Activated gamma-delta T cell (primary cell): Measurements from ENCODE around the gene SRGAP1.
"Not testable (repeated sequence)": the region's sequence is repeated elsewhere in the genome, so short reads cannot be mapped to it uniquely, and the experiment has no call there.

ENCODE experiments used
- DNase-seq: peaks from one replicate; lab custom pipeline; 2025; lab: John Stamatoyannopoulos, UW

Gene SRGAP1

DNA sequence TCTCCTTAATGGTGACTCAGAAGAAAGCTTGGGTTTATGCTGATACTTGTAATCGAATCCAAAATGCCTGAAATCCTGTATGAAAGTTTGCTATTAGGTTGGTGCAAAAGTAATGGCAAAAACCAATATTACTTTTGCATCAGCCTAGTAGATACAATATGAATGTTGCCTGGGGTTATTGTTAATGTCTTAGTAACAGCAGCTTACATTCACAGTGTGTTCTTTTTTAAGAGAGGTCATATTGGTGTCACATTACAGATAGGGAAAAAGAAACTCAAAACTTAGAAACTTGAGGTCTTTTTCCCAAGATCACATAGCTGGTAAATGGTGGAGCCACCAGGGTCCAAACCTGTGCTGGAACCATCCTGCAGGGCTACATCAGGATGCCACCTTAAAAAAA lies 25.2 kb downstream of the SRGAP1 start:
- no peak for DNase-seq

DNA sequence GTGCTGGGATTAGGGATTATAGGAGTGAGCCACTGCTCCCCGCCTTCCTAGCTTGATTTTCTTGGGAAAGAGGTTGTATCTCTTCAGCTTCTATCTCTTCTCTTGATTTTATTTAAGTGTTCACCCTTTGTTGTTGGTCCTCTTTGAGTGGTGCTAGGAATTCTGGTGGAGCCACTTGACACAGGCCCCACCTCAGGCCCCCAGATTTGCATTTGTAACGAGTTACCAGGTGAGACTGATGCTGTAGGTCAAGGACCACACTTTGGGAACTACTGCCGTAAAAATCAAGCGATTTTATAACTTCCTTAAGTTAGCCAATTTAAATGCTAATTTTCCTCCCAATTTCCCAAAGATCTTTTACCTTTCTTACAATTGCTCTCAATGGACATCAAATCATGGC lies 26.3 kb downstream of the SRGAP1 start:
- no peak for DNase-seq

DNA sequence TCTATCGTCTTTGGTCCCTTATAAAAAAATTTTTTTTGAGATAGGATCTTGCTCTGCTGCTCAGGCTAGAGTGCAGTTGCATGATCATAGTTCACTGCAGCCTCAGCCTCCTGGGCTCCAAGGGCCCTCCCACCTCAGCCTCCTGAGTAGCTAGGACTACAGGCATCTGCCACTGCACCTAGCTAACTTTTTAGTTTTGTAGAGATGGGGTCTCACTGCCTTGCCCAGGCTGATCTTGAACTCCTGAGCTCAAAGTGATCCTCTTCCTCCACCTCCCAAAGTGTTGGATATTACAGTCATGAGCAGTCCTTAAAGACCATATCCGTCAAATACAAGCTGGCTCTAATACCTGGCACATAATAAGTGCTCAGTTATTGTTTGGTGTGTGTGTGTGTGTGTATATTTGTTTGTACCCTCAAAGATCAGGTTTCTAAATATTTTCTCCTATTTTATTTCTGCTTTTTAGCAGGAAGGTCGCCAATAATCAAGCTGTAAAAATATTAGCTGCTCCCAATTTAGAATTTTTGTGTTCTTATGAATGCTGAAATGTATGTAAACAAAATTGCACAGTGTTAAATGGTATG lies 30.5 kb downstream of the SRGAP1 start:
- DNase-seq = no peak

DNA sequence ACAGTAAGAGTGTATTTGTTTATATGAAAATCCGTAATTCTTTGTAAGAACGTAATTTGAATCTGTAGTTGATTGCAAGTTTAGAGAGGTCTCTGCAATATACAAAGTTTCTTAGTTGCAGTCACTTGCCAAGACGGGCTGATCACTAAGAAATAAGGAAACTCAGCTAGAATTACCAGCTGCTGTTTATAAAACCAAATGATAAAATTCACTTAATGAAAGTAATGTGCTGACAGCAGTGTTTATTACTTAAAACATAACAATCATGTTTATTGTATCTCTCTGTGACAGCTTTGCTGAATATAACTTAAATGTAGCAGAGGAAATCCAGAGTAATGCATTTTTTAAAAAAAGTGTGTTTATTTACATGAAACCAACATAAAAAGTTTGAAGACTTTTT lies 31.2 kb downstream of the SRGAP1 start:
- no peak for DNase-seq

DNA sequence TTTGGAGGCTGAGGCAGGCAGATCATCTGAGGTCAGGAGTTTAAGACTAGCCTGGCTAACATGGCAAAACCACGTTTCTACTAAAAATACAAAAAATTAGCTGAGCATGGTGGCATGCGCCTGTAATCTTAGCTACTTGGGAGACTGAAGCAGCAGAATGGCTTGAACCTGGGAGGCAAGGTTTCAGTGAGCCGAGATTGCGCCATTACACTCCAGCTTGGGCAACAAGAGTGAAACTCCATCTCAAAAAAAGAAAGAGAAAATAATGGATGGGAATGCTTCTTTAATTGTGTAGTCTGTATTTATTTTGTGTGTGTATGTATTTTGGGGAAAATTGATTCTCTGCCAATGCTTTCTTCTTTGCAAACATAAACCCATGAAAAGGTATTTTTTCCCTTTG lies 32.5 kb downstream of the SRGAP1 start:
- no peak for DNase-seq

DNA sequence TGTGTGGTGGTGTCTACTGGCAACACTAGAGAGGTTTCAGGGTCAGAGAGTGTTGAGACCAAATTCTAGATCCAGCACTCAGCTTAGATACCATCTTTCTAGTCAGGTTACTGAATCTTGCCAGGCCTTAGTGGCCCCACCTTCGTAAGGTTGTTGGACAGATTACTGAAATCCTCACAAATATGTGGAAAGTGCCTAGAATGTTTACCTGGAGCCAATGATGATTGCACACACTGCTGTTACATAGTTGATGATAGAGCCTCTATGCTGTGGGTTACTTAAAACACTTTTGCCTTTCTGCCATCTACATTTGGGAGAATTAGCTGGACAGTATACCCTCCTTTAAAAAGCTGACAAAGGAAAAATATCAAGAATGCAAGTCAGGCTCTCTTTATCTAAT lies 33.2 kb downstream of the SRGAP1 start:
- no peak for DNase-seq

DNA sequence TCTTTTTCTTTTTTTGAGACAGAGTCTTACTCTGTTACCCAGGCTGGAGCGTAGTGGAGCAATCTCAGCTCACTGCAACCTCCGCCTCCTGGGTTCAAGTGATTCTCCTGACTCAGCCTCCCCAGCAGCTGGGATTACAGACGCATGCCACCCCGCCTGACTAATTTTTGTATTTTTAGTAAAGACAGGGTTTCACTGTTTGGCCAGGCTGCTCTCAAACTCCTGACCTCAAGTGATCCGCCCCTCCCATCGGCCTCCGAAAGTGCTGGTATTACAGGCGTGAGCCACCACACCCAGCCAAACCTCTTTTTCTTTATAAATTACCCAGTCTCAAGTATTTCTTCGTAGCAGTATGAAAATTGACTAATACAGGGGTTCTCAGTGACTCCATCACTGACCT lies 35.7 kb downstream of the SRGAP1 start:
- not testable (repeated sequence) for DNase-seq

DNA sequence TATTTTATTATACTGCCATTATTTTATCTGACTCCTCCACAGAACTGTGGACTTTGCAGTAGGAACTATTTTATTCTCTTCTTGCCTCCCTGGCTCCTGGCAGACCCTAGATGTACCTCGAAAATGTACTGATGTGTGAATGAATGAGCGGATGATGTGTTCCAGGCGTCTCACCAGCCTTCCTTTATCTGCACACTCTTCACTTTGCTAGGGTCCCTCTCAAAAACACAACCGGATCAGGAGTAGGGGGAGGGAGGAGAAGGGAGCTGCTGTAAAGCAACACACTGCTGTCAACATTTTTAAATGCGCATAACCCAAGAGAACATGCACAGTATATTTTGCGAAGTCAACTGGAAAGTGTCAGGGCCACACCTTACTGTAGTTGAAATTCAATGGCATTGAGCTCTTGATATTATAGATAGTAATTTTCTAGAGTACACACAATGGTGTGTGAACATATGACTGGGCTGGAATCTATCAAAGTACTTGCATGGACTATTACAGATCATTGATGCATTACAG lies 36.3 kb downstream of the SRGAP1 start:
- no peak for DNase-seq

DNA sequence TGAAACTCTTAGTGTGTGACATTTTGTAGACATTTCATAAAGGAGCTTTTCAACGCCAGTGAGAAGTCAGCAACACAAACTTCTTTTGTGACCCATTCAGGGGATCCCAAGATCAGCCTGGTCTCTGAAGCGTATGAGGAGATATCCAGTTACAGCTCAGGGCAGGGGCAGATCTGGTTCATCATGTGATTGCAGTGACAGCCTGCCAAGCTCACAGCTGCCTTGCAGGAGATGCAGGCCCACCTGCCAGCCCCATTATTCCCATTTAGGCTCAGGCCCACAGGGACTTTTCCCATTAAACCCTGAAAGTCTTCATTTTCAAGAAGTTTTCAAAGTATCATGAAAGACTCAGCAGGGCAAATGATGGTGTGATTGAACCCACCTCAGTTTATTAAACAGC lies 38.3 kb downstream of the SRGAP1 start:
- no peak for DNase-seq

DNA sequence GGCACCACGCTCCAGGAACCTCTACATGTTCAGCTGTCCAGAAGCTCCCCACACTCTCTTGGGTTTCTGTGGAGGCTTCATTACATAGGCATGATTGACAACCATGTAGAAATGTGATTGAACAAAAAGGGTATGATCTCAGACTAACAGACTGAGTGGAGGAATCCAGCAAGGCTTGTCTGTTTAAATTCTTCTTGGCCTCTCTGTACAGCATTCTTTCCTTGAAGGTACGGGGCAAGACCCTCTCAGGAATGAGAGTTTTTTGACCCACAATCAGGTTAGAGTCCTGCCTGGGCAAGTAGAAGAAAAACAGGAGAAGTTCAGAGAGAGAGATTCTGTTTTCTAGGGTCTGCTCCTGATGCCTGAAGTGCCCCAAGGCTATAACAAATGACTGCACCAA lies 40.9 kb downstream of the SRGAP1 start:
- no peak for DNase-seq

DNA sequence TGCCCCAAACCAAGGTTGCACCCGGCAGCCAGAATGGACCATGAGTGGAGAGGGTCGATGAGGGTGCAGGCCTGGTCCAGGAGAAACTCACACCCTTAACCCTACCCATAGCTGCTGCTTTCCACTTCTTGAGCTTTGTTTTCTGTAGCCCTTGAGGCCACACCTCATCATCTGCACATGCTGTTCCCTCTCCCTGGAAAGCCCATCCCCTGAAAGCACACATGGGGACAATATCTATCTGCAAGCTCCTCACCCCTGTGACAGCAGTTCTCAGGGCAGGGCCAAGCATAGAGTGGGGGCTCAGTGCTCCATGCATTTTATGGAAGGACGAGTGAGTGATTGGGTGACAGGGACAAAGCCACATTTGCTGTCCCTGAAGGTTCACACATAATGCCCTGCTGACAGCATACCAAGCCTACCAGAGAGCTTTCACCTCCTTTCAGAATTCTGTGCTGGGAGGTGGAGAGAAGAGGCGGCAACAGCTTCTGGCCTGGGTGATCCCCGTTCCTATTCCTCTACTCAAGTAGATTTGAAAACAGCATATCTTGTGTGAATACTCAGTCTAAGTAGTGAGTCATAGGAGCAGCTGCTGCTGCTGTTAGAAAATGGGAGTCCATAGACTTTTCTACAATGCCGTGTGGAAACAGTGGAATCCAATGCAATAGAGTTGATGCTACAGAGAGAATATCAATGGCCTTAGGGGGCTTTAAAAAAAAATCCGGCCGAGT lies 44.6 kb downstream of the SRGAP1 start:
- no peak for DNase-seq

DNA sequence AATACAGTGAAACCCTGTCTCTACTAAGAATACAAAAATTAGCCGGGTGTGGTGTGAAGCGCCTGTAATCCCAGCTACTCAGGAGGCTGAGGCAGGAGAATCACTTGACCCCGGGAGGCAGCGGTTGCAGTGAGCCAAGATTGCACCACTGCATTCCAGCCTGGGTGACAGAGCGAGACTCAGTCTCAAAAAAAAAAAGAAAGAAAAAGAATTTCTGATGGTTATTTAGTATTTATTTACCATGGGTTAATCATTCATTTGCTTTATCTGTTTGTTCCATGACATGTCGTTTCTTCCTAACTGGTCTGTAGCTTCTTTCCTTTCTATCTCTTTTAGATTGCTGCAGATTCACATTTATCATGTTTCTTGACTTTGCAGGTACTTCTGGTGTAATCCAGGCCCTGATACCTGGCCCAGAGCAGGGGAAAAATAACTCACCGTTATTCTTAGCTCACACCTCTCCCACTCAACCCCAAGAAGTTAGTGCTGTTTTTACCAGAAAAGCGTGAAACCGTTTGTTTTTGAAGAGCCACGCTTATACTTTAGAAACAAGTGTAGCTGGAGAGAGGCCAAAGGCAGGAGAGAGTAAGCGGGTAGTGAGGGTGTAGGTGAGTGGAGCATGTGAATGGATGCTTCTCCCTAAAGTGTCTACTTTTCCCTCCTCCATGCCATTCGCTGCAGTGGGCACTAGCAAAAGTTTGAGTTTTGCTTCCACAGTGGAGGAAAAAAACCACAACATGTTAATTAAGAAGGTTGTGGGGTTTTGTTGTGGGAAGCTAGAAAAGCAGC lies 45.4 kb downstream of the SRGAP1 start:
- DNase-seq = no peak

DNA sequence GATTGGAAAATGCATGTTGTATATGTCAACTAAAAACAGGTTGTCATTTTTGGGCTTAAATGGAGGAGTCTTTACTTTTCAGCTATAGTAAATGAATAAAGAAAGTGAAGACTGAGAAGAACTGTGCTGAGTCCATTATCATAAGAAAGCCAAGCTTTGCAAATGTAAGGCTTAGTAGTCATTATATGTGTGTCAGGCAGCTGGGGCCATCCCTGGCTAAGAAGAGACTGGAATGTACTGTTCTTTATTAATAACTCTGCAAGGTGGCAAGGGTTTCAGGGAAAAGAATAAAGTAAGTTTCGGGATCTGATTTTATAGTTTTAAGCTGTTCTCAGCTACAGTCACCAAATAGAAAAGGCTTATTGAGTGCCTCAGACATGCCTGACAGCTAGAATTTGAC lies 48.7 kb downstream of the SRGAP1 start:
- no peak for DNase-seq

DNA sequence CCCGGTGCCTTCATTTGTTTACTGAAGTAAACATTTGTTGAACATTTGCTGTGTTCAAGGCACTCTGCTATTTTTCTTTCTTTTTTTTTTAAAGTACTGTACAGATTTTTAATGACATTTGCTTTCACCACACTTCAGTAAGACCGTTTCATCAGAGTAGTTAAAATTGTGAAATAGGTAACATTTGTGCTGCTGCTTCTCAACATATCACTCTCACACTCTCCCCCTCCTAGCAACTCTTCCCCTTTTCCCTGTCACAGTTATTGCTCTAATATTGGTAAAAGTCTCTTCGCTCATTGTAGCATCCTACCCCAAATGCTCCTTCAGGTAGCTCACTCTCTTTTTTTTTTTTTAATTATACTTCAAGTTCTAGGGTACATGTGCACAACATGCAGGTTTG lies 49.6 kb downstream of the SRGAP1 start:
- DNase-seq = no peak

DNA sequence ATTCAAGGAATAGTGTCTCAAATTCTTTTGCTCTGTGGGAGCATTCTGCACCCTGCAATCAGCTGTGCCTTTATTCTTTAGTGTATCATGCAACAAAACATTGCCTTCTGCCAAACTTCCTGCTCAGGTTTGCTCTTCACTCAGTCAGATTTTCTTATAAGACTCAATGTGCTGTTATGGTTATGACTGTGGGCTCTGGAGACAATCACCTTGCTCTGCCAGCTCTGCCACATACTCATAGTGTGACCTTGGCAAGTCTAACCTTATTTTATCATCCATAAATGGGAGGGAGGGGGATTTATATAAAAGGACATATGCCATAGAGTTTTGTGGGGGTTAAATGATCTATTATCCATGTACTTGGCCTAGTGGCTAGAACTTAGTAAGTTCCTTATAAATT lies 51.3 kb downstream of the SRGAP1 start:
- DNase-seq = no peak

DNA sequence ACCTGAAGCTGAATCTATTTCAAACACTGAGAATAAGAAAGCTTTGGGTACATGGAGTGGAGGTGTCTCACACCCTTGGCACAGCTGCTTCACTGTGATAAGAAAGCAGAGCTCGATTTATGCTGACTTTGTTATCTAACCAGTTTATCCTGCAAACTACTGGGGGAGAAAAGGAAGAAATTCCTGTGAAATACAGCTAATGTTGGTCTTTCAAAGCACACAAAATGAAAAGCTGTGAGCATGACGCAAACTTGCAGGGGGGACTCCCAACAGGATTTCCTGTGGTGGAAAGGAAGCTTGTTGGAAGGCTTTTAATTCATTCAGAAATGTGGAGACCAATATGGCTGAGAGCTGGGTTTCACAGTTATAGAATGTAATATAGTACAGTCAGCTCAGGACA lies 53.4 kb downstream of the SRGAP1 start:
- no peak for DNase-seq

DNA sequence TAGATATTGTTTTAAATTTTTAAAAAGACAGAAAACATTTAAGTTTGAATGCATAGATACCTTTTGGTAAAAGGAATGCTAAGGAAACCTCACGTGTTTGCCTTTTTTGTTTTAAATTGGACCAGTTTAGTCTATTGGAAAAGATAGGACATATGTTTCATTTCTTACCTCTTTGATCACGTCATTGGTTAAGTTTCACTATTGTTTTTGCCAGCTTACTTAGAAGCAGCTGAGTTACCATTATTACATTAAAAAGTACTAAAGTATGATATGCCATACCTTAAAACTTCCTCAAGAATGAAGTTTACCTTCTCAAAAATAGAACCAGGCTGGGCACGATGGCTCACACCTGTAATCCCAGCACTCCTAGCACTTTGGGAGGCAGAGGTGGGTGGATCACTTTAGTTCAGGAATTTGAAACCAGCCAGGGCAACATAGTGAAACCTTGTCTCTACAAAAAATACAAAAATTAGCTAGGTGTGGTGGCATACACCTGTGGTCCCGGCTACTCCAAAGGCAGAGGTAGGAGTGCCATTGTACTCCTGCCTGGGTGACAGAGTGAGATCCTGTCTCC lies 54.4 kb downstream of the SRGAP1 start:
- DNase-seq = no peak

DNA sequence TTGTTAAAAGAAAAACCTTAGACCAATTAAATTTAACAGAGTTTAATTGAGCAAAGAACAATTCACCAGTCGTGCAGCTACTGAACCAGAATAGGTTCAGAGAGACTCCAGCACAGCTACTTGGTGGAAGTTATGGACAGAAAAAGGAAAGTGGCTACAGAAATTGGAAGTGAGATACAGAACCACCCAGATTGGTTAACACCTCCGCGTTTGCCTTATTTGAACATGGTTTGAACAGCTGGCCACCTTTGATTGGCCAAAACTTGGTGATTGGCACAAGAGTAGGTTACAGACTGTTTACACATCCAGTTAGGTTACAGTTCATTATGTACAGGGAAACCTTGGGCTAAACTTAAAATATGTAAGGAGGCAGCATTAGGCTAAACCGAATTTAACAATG lies 54.9 kb downstream of the SRGAP1 start:
- DNase-seq = no peak

DNA sequence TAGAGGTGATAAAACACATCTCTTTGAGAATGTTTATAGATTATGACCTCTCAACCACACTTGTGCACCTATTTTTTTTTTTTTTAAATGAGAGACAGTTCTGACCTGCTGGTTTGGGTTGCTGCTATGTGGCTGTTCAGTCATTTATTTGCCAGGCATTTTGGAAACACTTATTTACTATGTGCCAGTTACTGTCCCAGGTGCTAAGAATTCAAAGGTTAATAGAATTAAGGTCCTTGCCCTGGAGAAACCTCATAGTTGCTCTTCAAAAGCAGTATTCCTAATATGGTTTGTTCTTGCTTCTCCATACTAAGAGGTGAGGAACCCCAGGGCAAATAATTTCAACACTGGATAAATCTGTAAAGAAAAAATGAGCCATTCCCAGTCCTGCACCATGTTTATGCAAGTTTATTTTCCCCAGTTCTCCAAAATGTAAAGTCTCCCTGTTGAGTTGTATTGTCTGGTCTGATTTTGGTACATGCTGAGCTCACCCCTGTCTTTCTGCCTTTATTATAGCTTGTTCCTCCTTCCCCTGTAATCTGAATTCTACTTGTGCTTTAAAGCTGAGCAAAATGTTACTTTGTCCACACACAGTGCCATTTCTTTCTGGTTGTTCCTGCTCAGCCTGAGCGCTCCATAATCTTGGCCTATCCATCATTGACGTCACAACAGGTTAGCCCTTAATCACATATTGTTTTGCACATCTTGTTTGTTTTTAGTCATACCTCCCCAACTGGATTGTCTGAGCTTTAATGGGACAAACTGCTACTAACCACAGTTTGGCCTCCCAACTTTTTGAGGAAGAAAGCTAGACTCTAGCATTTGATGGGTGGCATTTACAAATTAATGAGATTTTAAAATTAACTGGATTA lies 56.7 kb downstream of the SRGAP1 start:
- no peak for DNase-seq

DNA sequence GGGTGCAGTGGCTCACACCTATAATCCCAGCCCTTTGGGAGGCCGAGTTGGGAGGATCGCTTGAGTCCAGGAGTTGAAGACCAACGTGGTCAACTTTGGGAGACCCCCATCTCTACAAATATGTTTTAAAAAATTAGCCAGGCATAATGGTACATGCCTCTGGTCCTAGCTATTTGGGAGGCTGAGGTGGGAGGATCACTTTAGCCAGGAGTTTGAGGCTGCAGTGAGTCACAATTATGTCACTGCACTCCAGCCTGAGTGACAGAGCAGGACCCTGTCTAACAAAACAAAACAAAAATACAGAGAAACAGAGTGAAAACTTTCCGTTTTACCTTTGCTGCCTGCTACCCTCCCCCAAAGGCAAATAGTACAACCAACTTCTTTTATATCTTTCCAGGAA lies 60.2 kb downstream of the SRGAP1 start:
- no peak for DNase-seq

DNA sequence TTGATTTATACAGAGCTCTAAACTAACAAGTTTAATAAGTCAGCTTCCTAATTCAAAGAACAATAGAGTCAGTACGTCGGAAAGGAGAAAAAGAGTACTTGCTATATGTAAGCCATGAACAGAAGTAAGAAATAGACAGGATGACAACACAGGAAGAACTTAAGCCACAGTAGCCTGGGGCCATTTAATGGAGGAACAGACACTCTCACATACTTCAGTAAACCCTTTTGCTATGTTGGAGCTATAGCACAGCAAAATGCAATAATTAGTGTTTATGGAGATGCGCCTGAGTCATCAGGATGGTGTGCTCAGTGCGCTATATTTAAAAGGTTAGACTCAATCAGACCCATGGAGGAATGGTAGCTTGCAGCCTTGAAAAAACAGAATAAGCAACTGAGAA lies 61.0 kb downstream of the SRGAP1 start:
- no peak for DNase-seq

DNA sequence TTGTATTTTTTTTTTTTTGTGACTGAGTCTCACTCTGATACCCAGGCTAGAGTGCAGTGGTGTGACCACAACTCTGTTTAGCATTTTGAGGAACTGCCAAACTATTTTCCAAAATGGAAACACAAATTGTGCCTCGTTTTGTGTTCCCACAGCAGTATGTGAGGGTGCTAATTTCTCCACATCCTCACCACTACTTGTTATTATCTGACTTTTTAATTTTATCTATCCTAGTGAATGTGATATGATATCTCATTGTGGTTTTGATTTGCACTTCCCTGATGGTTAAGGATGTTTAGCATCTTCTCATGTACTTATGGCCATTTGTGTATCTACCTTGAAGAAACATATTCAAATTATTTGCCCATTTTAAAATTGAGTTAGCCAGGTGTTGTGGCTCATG lies 62.4 kb downstream of the SRGAP1 start:
- no peak for DNase-seq
